GM21360 (cell line): ENCODE measurements around the gene EIF2S1.
"Not testable (repeated sequence)": the region's sequence is repeated elsewhere in the genome, so short reads cannot be mapped to it uniquely, and the experiment has no call there.

Experiments used
- ATAC-seq: cut with Tn5 transposase; IDR thresholded peaks from one replicate; pipeline ENCODE4 v1.9.1; 2021; ENCODE audit warnings: mild to moderate bottlenecking, moderate library complexity; ENCODE audit not compliant: unreplicated experiment

Gene EIF2S1

GRCh38 chr14:67371247-67372148 is 11.4 kb downstream of the EIF2S1 start:
- no peak for ATAC-seq

- no peak for ATAC-seq
Observed at GRCh38 chr14:67372833-67373232, 12.7 kb downstream of the EIF2S1 start.

- no peak for ATAC-seq
Observed at GRCh38 chr14:67373347-67373746, 13.2 kb downstream of the EIF2S1 start.

GRCh38 chr14:67377916-67378315 is 17.8 kb downstream of the EIF2S1 start:
- no peak for ATAC-seq

- ATAC-seq = no peak
Observed at GRCh38 chr14:67385120-67385519, 25.0 kb downstream of the EIF2S1 start.

GRCh38 chr14:67385618-67386017 is 25.5 kb downstream of the EIF2S1 start:
- no peak for ATAC-seq

- ATAC-seq = no peak
Observed at GRCh38 chr14:67387195-67387594, 27.1 kb downstream of the EIF2S1 start.

- no peak for ATAC-seq
Observed at GRCh38 chr14:67389275-67389674, 29.1 kb downstream of the EIF2S1 start.

GRCh38 chr14:67389811-67390534 is 29.8 kb downstream of the EIF2S1 start:
- no peak for ATAC-seq

GRCh38 chr14:67391268-67391667 is 31.1 kb downstream of the EIF2S1 start:
- ATAC-seq = no peak

- no peak for ATAC-seq
Observed at GRCh38 chr14:67392123-67392522, 32.0 kb downstream of the EIF2S1 start.

GRCh38 chr14:67392800-67393199 is 32.7 kb downstream of the EIF2S1 start:
- ATAC-seq = no peak

GRCh38 chr14:67393689-67394088 is 33.6 kb downstream of the EIF2S1 start:
- ATAC-seq = no peak

GRCh38 chr14:67395086-67395875 is 35.2 kb downstream of the EIF2S1 start:
- no peak for ATAC-seq

- ATAC-seq = no peak
Observed at GRCh38 chr14:67395876-67396189, 35.7 kb downstream of the EIF2S1 start.

GRCh38 chr14:67396381-67396970 is 36.3 kb downstream of the EIF2S1 start:
- no peak for ATAC-seq

GRCh38 chr14:67397536-67397935 is 37.4 kb downstream of the EIF2S1 start:
- ATAC-seq = no peak

- ATAC-seq = no peak
Observed at GRCh38 chr14:67400434-67400833, 40.3 kb downstream of the EIF2S1 start.

GRCh38 chr14:67405771-67406170 is 45.6 kb downstream of the EIF2S1 start:
- ATAC-seq = no peak

GRCh38 chr14:67408122-67408801 is 48.1 kb downstream of the EIF2S1 start:
- ATAC-seq = not testable (repeated sequence)
